H1 (cell line): Measurements from ENCODE around the gene IMP3. TPM values are rescaled to one million over a fixed set of nuclear protein-coding genes. Genes with fewer than 3 reads are reported as not detected.
A peak's percentile ranks its signal among the peaks of the same experiment; 100 is the strongest.

Experiments
- CTCF ChIA-PET: fragments of 300-600 bp; sonication (Branson Sonifier 250); formaldehyde crosslinking; loops from one replicate; lab custom pipeline; 2021; ENCODE audit not compliant: partially characterized antibody; lab: Charles Lee
- POLR2A ChIA-PET: fragments of 300-600 bp; sonication (Branson Sonifier 250); formaldehyde crosslinking; loops from one replicate; lab custom pipeline; 2021; ENCODE audit warnings: inconsistent platforms; ENCODE audit not compliant: partially characterized antibody; lab: Charles Lee
- DNase-seq, 2 experiments: peaks; one replicate each; pipeline versions ENCODE4 v3.0.0 to v3.0.0-alpha.2; 2010 to 2022; ENCODE audit warnings: low spot score in 2 of 2, low read depth in 1 of 2, mixed read lengths in 1 of 2
- FAIRE-seq: peaks from 2 replicates; lab custom pipeline; 2011; peaks lifted over from hg19 to GRCh38; lab: Jason Lieb, UNC
- H2AFZ ChIP-seq: 2 replicates; pipeline ENCODE4 v1.8.1; 2012; ENCODE audit warnings: low read length, inconsistent platforms
- H2AK5ac ChIP-seq: 2 replicates; pipeline ENCODE4 v1.6.1; 2013; ENCODE audit warnings: low read depth, low read length
- H2BK120ac ChIP-seq: replicated peaks from 2 replicates; pipeline ENCODE3; 2013; ENCODE audit warnings: low read depth, low read length, inconsistent platforms
- H2BK12ac ChIP-seq: 2 replicates; pipeline ENCODE4 v1.6.1; 2013; ENCODE audit warnings: low read depth, low read length
- H2BK15ac ChIP-seq: 2 replicates; pipeline ENCODE4 v1.6.1; 2013; ENCODE audit warnings: low read length
- H2BK20ac ChIP-seq: 2 replicates; pipeline ENCODE4 v1.6.1; 2013; ENCODE audit warnings: low read length
- H2BK5ac ChIP-seq: 2 replicates; pipeline ENCODE4 v1.6.1; 2013; ENCODE audit warnings: low read depth, low read length
- H3K14ac ChIP-seq: 2 replicates; pipeline ENCODE4 v1.6.1; 2013; ENCODE audit warnings: inconsistent platforms; ENCODE audit not compliant: insufficient read length
- H3K18ac ChIP-seq: 2 replicates; pipeline ENCODE4 v1.6.1; 2013; ENCODE audit warnings: low read length; ENCODE audit errors: extremely low read depth
- H3K23ac ChIP-seq: 2 replicates; pipeline ENCODE4 v1.6.1; 2013; ENCODE audit warnings: inconsistent platforms; ENCODE audit not compliant: insufficient read length
- H3K23me2 ChIP-seq: 2 replicates; pipeline ENCODE4 v1.6.1; 2013; ENCODE audit warnings: low read depth, low read length
- H3K27ac ChIP-seq: 2 replicates; pipeline ENCODE4 v1.6.1; 2011; ENCODE audit warnings: low read depth, low read length, inconsistent platforms
- H3K27me3 ChIP-seq, 4 experiments: replicated peaks in 1 of 4; 1 replicate in 1 of 4; 2 replicates in 3 of 4; pipeline versions ENCODE4 v1.6.1 to v1.8.1; 2011 to 2013; ENCODE audit warnings: low read length in 3 of 4, mild to moderate bottlenecking in 3 of 4, inconsistent platforms in 2 of 4, mixed read lengths in 2 of 4, moderate library complexity in 1 of 4; ENCODE audit not compliant: control insufficient read depth in 3 of 4, insufficient read depth in 3 of 4; ENCODE audit errors: extremely low read depth in 1 of 4
- H3K36me3 ChIP-seq, 4 experiments: 2 replicates each; pipeline versions ENCODE4 v1.6.1 to v1.8.1; 2011 to 2013; ENCODE audit warnings: mild to moderate bottlenecking in 4 of 4, low read length in 3 of 4, moderate library complexity in 2 of 4, control low read depth in 1 of 4, inconsistent platforms in 1 of 4; ENCODE audit not compliant: insufficient read depth in 4 of 4, control insufficient read depth in 2 of 4
- H3K4ac ChIP-seq: replicated peaks from 2 replicates; pipeline ENCODE3; 2013; ENCODE audit warnings: low read length, low read depth, mixed read lengths, inconsistent platforms; ENCODE audit not compliant: insufficient read length
- H3K4me1 ChIP-seq, 4 experiments: replicated peaks in 1 of 4; 1 replicate in 1 of 4; 2 replicates in 3 of 4; pipeline versions ENCODE4 v1.6.1 to v1.8.1; 2011 to 2013; ENCODE audit warnings: low read length in 3 of 4, inconsistent platforms in 2 of 4, mixed read lengths in 1 of 4; ENCODE audit not compliant: insufficient read depth in 4 of 4, control insufficient read depth in 3 of 4
- H3K4me2 ChIP-seq, 2 experiments: 2 replicates each; pipeline versions ENCODE4 v1.6.1 to v1.8.1; 2011 to 2013; ENCODE audit warnings: low read depth in 2 of 2, low read length in 2 of 2, control low read depth in 1 of 2, inconsistent platforms in 1 of 2, mild to moderate bottlenecking in 1 of 2; ENCODE audit not compliant: insufficient read depth in 1 of 2
- H3K4me3 ChIP-seq, 4 experiments: fragments of 200-600, 300-600 bp in 1 of 4; sonication (generic), shearing (Covaris generic), sonication (Bioruptor Twin) in 1 of 4; 2 replicates each; pipeline versions ENCODE4 v1.5.1 to v1.8.1; 2011 to 2016; ENCODE audit warnings: low read length in 4 of 4, low read depth in 3 of 4, control low read depth in 2 of 4, inconsistent platforms in 2 of 4, mild to moderate bottlenecking in 2 of 4, mixed read lengths in 1 of 4, moderate library complexity in 1 of 4; ENCODE audit not compliant: insufficient read depth in 2 of 4; ENCODE audit errors: extremely low read depth in 1 of 4
- H3K56ac ChIP-seq: replicated peaks from 2 replicates; pipeline ENCODE3; 2013; ENCODE audit warnings: low read depth, mild to moderate bottlenecking, mixed read lengths, low read length, inconsistent platforms; ENCODE audit not compliant: insufficient read length
- H3K79me1 ChIP-seq: 2 replicates; pipeline ENCODE4 v1.6.1; 2013; ENCODE audit warnings: low read depth, low read length, control low read depth
- H3K79me2 ChIP-seq, 2 experiments: 2 replicates each; pipeline versions ENCODE4 v1.6.1 to v1.8.1; 2012 to 2013; ENCODE audit warnings: low read length in 2 of 2, mild to moderate bottlenecking in 2 of 2, inconsistent platforms in 1 of 2; ENCODE audit not compliant: insufficient read depth in 2 of 2, control insufficient read depth in 1 of 2
- H3K9ac ChIP-seq, 4 experiments: replicated peaks in 1 of 4; 1 replicate in 1 of 4; 2 replicates in 3 of 4; pipeline versions ENCODE4 v1.6.1 to v1.8.1; 2011 to 2013; ENCODE audit warnings: low read depth in 3 of 4, low read length in 3 of 4, control low read depth in 2 of 4, mild to moderate bottlenecking in 2 of 4, moderate library complexity in 2 of 4, inconsistent platforms in 1 of 4; ENCODE audit errors: extremely low read depth in 1 of 4
- H3K9me3 ChIP-seq, 2 experiments: 2 replicates each; pipeline versions ENCODE4 v1.6.1 to v1.8.1; 2012 to 2013; ENCODE audit warnings: mild to moderate bottlenecking in 2 of 2, moderate library complexity in 2 of 2, control low read depth in 1 of 2, inconsistent platforms in 1 of 2, low read depth in 1 of 2, low read length in 1 of 2, mixed read lengths in 1 of 2; ENCODE audit not compliant: insufficient read depth in 2 of 2
- H4K20me1 ChIP-seq, 2 experiments: replicated peaks in 1 of 2; 2 replicates each; pipeline versions ENCODE3 to v1.8.1; 2011 to 2013; ENCODE audit warnings: inconsistent platforms in 2 of 2, low read length in 2 of 2, mild to moderate bottlenecking in 1 of 2; ENCODE audit not compliant: insufficient read depth in 2 of 2, control insufficient read depth in 1 of 2
- H4K5ac ChIP-seq: 2 replicates; pipeline ENCODE4 v1.6.1; 2013; ENCODE audit warnings: low read length, low read depth, mixed read lengths, inconsistent platforms; ENCODE audit not compliant: insufficient read length
- H4K8ac ChIP-seq: 2 replicates; pipeline ENCODE4 v1.8.0; 2013; ENCODE audit warnings: mild to moderate bottlenecking, moderate library complexity, low read length, inconsistent platforms; ENCODE audit not compliant: insufficient read depth; ENCODE audit errors: extremely low read depth
- H4K91ac ChIP-seq: replicated peaks from 2 replicates; pipeline ENCODE3; 2013; ENCODE audit warnings: low read length, mixed read lengths, inconsistent platforms; ENCODE audit not compliant: insufficient read length
- MAFK ChIP-seq: IDR thresholded peaks from 2 replicates; pipeline ENCODE4 v1.6.1; 2012; ENCODE audit warnings: low read depth, mild to moderate bottlenecking, improper control_type of control experiment, low read length
- RBBP5 ChIP-seq: IDR thresholded peaks from 2 replicates; pipeline ENCODE4 v1.7.1; 2012; ENCODE audit warnings: low read depth, mild to moderate bottlenecking, inconsistent platforms, low read length, moderate library complexity, borderline replicate concordance
- WGBS, 2 experiments: shearing (Covaris generic) in 1 of 2; methylation state at CpG; one replicate each; pipeline versions ENCODE4 v1.1.6 to v1.1.7; 2013 to 2015; ENCODE audit warnings: low lambda C conversion rate in 2 of 2, mixed read lengths in 2 of 2, inconsistent platforms in 1 of 2, low coverage in 1 of 2, missing lambda C conversion rate in 1 of 2; ENCODE audit not compliant: insufficient replicate concordance in 2 of 2, insufficient coverage in 1 of 2, insufficient read length in 1 of 2; ENCODE audit errors: extremely low coverage in 1 of 2, missing lambda C conversion rate in 1 of 2; 5-methylcytosine and 5-hydroxymethylcytosine counted together
- polyA plus RNA-seq, 7 experiments: library from polyadenylated mRNA; depleted of rRNA in 3 of 7; stranded (reverse) in 5 of 7; unstranded in 2 of 7; fragments of >200 nt in 5 of 7; fragments of 200-250 nt in 2 of 7; gene quantifications; 1 replicate in 5 of 7; 2 replicates in 1 of 7; 4 replicates in 1 of 7; pipeline versions ENCODE4 v1.2.1 to v1.2.3, GENCODE V29; 2011 to 2013; ENCODE audit warnings: missing spikeins in 2 of 7, mixed read lengths in 2 of 7
- total RNA-seq: library from RNA; stranded (reverse); fragmentation: NEBNext Ultra II Directional; extraction: Animal tissue kit (Norgen Biotek cat#: 25700); gene quantifications from 2 replicates; pipeline ENCODE4 v1.2.1, GENCODE V29; 2021

IMP3 gene
- total and polyA plus RNA-seq, 2 of the 8 experiments (the other 6 are each of a cell fraction or from before 2014, with no cell fraction given): 114 to 273 TPM

GRCh38 chr15:75606026-75606425 is 34.0 kb downstream of the IMP3 start:
- no peak overlapping the region for H4K8ac ChIP-seq
- no peak for TF ChIP-seq RBBP5
- no peak for TF ChIP-seq MAFK
- H3K14ac ChIP-seq: no peak overlapping the region
- POLR2A ChIA-PET: interaction anchor here (1.0 kb wide), 1 partner anchor 32 kb away, joined by 3 read pairs; no protein-coding TSS in a partner anchor
- WGBS, 2 experiments: 94% methylated on average over 8 of the region's 8 CpGs; no CpG with 5 or more reads in 1 of the 2 experiments
- H3K18ac ChIP-seq: no peak overlapping the region
- no peaks in the 10 kb centered on the region for H4K20me1 ChIP-seq
- FAIRE-seq (no peak), DNase-seq (no peak)
- no peaks in the 10 kb centered on the region for H3K9me3 ChIP-seq
- no peak overlapping the region for H3K27ac ChIP-seq
- no peaks in the 10 kb centered on the region for H3K4me1 ChIP-seq
- no peak overlapping the region for H3K4me2 ChIP-seq
- H3K4me3 ChIP-seq: no peak overlapping the region
- no peaks in the 10 kb centered on the region for H3K79me1 ChIP-seq
- no peak overlapping the region for H2AFZ ChIP-seq
- no peak overlapping the region for H3K4ac ChIP-seq
- no peak overlapping the region for H4K5ac ChIP-seq
- H3K79me2 ChIP-seq: no peaks in the 10 kb centered on the region
- H4K91ac ChIP-seq: no peak overlapping the region
- peaks cover 7 to 28% (median 19%) of the 10 kb centered on the region in 4 experiments for H3K36me3 ChIP-seq
- H2BK120ac ChIP-seq: no peak overlapping the region
- H2BK15ac ChIP-seq: no peak overlapping the region
- H2AK5ac ChIP-seq: no peak overlapping the region
- H3K23ac ChIP-seq: no peak overlapping the region
- no peak overlapping the region for H3K9ac ChIP-seq
- H3K27me3 ChIP-seq: no peaks in the 10 kb centered on the region
- H2BK20ac ChIP-seq: no peak overlapping the region
- H2BK12ac ChIP-seq: no peak overlapping the region
- no peaks in the 10 kb centered on the region for H3K23me2 ChIP-seq
- CTCF ChIA-PET: interaction anchor here (1.2 to 5.7 kb wide), 2 partner anchors 9 to 14 kb away, joined by 3 to 35 read pairs; no protein-coding TSS in a partner anchor
- H2BK5ac ChIP-seq: no peak overlapping the region
- peak overlapping the region; percentile 46 for H3K56ac ChIP-seq
